MM.1S (cell line): ENCODE data around the gene CTSF.
"Not testable (repeated sequence)": the region's sequence is repeated elsewhere in the genome, so short reads cannot be mapped to it uniquely, and the experiment has no call there.

Experiments used
- CTCF ChIP-seq: fragments of 300-600 bp; sonication (generic); IDR thresholded peaks from 2 replicates; pipeline ENCODE4 v1.5.1; 2016; ENCODE audit warnings: antibody characterized with exemption, low read length, mixed read lengths
- EZH2 ChIP-seq: fragments of 300-600 bp; sonication (generic); optimal IDR thresholded peaks from 2 replicates; pipeline ENCODE3; 2017; ENCODE audit warnings: low read depth, mild to moderate bottlenecking, antibody characterized with exemption, low read length, mixed read lengths

- not testable (repeated sequence) for TF ChIP-seq EZH2, CTCF
Observed at GRCh38 chr11:66582565-66583147, 14.2 kb upstream of the CTSF start.
